ENCODE results near the gene TNIK.

Gene TNIK

GRCh38 chr3:171470714-171471227, 10.6 kb upstream of the TNIK start:
- Histone ChIP-seq H3K9me3 (ENCODE audit: insufficient read depth, low read length) (peaks cover 1% of the 10 kb centered on the region; the same call in 1 of the 2 replicates), H3K36me3 (ENCODE audit: insufficient read depth, insufficient read length, low read length) (no peaks in the 10 kb centered on the region), H3K27me3 (ENCODE audit: insufficient read depth, insufficient read length) (no peaks in the 10 kb centered on the region), H3K4me3 (ENCODE audit: insufficient read length, low read depth) (no peak overlapping the region), H3K9ac (ENCODE audit: insufficient read length, low read depth) (no peak overlapping the region), H3K4me1 (ENCODE audit: insufficient read depth, insufficient read length) (no peaks in the 10 kb centered on the region)
- DNase-seq (ENCODE audit: low read depth, low spot score), result no peak
- TF ChIP-seq ZNF274 (IDR thresholded peaks at IDR 0.05; ENCODE audit: low read depth, low read length) (no peak), YY1 (IDR thresholded peaks at IDR 0.05; ENCODE audit: insufficient read depth, insufficient read length) (no peak)

GRCh38 chr3:171469376-171469775, 9.2 kb upstream of the TNIK start:
- TF ChIP-seq ZNF274 (IDR thresholded peaks at IDR 0.05; ENCODE audit: low read depth, low read length), result no peak
- Histone ChIP-seq H3K9me3 (ENCODE audit: insufficient read depth, low read length) (peaks cover 4% of the 10 kb centered on the region; the same call in 1 of the 2 replicates), H3K27me3 (ENCODE audit: insufficient read depth, insufficient read length) (no peaks in the 10 kb centered on the region), H3K36me3 (ENCODE audit: insufficient read depth, insufficient read length, low read length) (no peaks in the 10 kb centered on the region), H3K4me3 (ENCODE audit: insufficient read length, low read depth) (no peak overlapping the region), H3K9ac (ENCODE audit: insufficient read length, low read depth) (no peak overlapping the region), H3K4me1 (ENCODE audit: insufficient read depth, insufficient read length) (no peaks in the 10 kb centered on the region)
- no peak for DNase-seq (ENCODE audit: low read depth, low spot score)

GRCh38 chr3:171468296-171468906, 8.2 kb upstream of the TNIK start:
- Histone ChIP-seq H3K27me3 (ENCODE audit: insufficient read depth, insufficient read length) (peaks cover 2% of the 10 kb centered on the region), H3K36me3 (ENCODE audit: insufficient read depth, insufficient read length, low read length) (no peaks in the 10 kb centered on the region), H3K9me3 (ENCODE audit: insufficient read depth, low read length) (peaks cover 4% of the 10 kb centered on the region; the same call in 1 of the 2 replicates), H3K4me3 (ENCODE audit: insufficient read length, low read depth) (no peak overlapping the region), H3K4me1 (ENCODE audit: insufficient read depth, insufficient read length) (no peaks in the 10 kb centered on the region), H3K9ac (ENCODE audit: insufficient read length, low read depth) (no peak overlapping the region)
- no peak for DNase-seq (ENCODE audit: low read depth, low spot score)
- TF ChIP-seq SUZ12 (IDR thresholded peaks at IDR 0.05; ENCODE audit: extremely low read depth, insufficient read depth, insufficient read length), result no peak
- TF ChIP-seq ZNF274 (IDR thresholded peaks at IDR 0.05; ENCODE audit: low read depth, low read length), result no peak
- TF ChIP-seq YY1 (IDR thresholded peaks at IDR 0.05; ENCODE audit: insufficient read depth, insufficient read length), result no peak

- Histone ChIP-seq H3K36me3 (ENCODE audit: insufficient read depth, insufficient read length, low read length) (no peaks in the 10 kb centered on the region), H3K4me3 (ENCODE audit: insufficient read length, low read depth) (no peak overlapping the region), H3K9me3 (ENCODE audit: insufficient read depth, low read length) (peaks cover 4% of the 10 kb centered on the region; the same call in 1 of the 2 replicates), H3K9ac (ENCODE audit: insufficient read length, low read depth) (no peak overlapping the region), H3K27me3 (ENCODE audit: insufficient read depth, insufficient read length) (peaks cover 27% of the 10 kb centered on the region), H3K4me1 (ENCODE audit: insufficient read depth, insufficient read length) (no peaks in the 10 kb centered on the region)
- DNase-seq (ENCODE audit: low read depth, low spot score), result no peak
- TF ChIP-seq YY1 (IDR thresholded peaks at IDR 0.05; ENCODE audit: insufficient read depth, insufficient read length) (no peak), SUZ12 (IDR thresholded peaks at IDR 0.05; ENCODE audit: extremely low read depth, insufficient read depth, insufficient read length) (no peak), ZNF274 (IDR thresholded peaks at IDR 0.05; ENCODE audit: low read depth, low read length) (no peak)
Measured at GRCh38 chr3:171465763-171466162, 5.6 kb upstream of the TNIK start.

GRCh38 chr3:171464462-171464861, 4.3 kb upstream of the TNIK start:
- H3K4me3 ChIP-seq (ENCODE audit: insufficient read length, low read depth), result no peak overlapping the region
- peaks cover 4% of the 10 kb centered on the region; the same call in 1 of the 2 replicates for H3K9me3 ChIP-seq (ENCODE audit: insufficient read depth, low read length)
- no peak for DNase-seq (ENCODE audit: low read depth, low spot score)
- TF ChIP-seq ZNF274 (IDR thresholded peaks at IDR 0.05; ENCODE audit: low read depth, low read length) (no peak), SUZ12 (IDR thresholded peaks at IDR 0.05; ENCODE audit: extremely low read depth, insufficient read depth, insufficient read length) (no peak), YY1 (IDR thresholded peaks at IDR 0.05; ENCODE audit: insufficient read depth, insufficient read length) (no peak)
- H3K27me3 ChIP-seq (ENCODE audit: insufficient read depth, insufficient read length), result peaks cover 39% of the 10 kb centered on the region
- H3K4me1 ChIP-seq (ENCODE audit: insufficient read depth, insufficient read length), result no peaks in the 10 kb centered on the region
- H3K36me3 ChIP-seq (ENCODE audit: insufficient read depth, insufficient read length, low read length), result no peaks in the 10 kb centered on the region
- no peak overlapping the region for H3K9ac ChIP-seq (ENCODE audit: insufficient read length, low read depth)

GRCh38 chr3:171462224-171462623, 2.0 kb upstream of the TNIK start:
- Histone ChIP-seq H3K4me1 (ENCODE audit: insufficient read depth, insufficient read length) (peaks cover 11% of the 10 kb centered on the region), H3K9ac (ENCODE audit: insufficient read length, low read depth) (no peak overlapping the region), H3K9me3 (ENCODE audit: insufficient read depth, low read length) (peaks cover 4% of the 10 kb centered on the region; the same call in 1 of the 2 replicates), H3K4me3 (ENCODE audit: insufficient read length, low read depth) (no peak overlapping the region), H3K27me3 (ENCODE audit: insufficient read depth, insufficient read length) (peaks cover 62% of the 10 kb centered on the region), H3K36me3 (ENCODE audit: insufficient read depth, insufficient read length, low read length) (no peaks in the 10 kb centered on the region)
- TF ChIP-seq ZNF274 (IDR thresholded peaks at IDR 0.05; ENCODE audit: low read depth, low read length) (no peak), YY1 (IDR thresholded peaks at IDR 0.05; ENCODE audit: insufficient read depth, insufficient read length) (no peak), SUZ12 (IDR thresholded peaks at IDR 0.05; ENCODE audit: extremely low read depth, insufficient read depth, insufficient read length) (no peak)
- no peak for DNase-seq (ENCODE audit: low read depth, low spot score)

- Histone ChIP-seq H3K27me3 (ENCODE audit: insufficient read depth, insufficient read length) (peaks cover 69% of the 10 kb centered on the region), H3K9ac (ENCODE audit: insufficient read length, low read depth) (no peak overlapping the region), H3K9me3 (ENCODE audit: insufficient read depth, low read length) (peaks cover 4% of the 10 kb centered on the region; the same call in 1 of the 2 replicates), H3K36me3 (ENCODE audit: insufficient read depth, insufficient read length, low read length) (no peaks in the 10 kb centered on the region), H3K4me1 (ENCODE audit: insufficient read depth, insufficient read length) (peaks cover 11% of the 10 kb centered on the region), H3K4me3 (ENCODE audit: insufficient read length, low read depth) (peak overlapping the region; percentile 68)
- no peak for TF ChIP-seq YY1 (IDR thresholded peaks at IDR 0.05; ENCODE audit: insufficient read depth, insufficient read length)
- no peak for TF ChIP-seq SUZ12 (IDR thresholded peaks at IDR 0.05; ENCODE audit: extremely low read depth, insufficient read depth, insufficient read length)
- no peak for TF ChIP-seq ZNF274 (IDR thresholded peaks at IDR 0.05; ENCODE audit: low read depth, low read length)
- no peak for DNase-seq (ENCODE audit: low read depth, low spot score)
Measured at GRCh38 chr3:171461525-171461917, 1.3 kb upstream of the TNIK start.
